HG03354 (cell line): ENCODE measurements around the gene ZNF550.

Experiments
- ATAC-seq: cut with Tn5 transposase; IDR thresholded peaks from one replicate; pipeline ENCODE4 v1.9.1; 2021; ENCODE audit warnings: mild to moderate bottlenecking; ENCODE audit not compliant: unreplicated experiment, poor library complexity, severe bottlenecking

ZNF550 gene

DNA sequence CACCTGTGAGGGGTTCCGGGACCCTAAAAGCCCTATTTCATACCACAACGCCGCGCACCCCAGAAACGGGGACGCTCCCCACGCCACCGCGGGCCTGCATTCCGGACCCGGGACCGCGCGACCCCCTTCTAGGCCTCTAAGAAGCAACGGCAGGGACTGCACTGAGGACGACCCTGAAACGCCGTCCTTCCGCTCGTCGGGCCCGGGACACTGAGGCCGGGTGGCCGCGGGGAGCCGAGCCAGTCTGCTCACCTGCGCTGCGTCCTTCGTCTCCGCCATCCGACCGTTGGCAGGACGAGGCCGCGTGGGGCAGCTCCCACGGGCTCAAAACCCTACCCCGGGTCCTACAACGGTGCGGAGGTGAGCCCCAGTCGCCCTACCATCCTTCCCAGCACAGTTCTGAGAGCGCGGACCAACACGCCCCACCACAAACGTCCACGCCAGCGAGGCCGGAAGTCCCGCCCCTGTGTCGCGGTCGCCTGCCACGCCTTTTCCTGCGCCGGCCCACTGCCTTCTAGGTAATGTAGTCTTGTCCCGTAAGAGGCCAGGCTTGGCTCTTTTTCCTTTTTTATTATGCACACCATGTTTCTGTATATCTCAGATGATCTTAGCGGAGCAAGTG is at the start of gene ZNF550:
Gene ZNF550, minus strand, starts transcription at position 460 of the 622 bp plus-strand sequence. Its CDS starts 181 bp downstream, at position 279.
- peak; percentile 95 for ATAC-seq

DNA sequence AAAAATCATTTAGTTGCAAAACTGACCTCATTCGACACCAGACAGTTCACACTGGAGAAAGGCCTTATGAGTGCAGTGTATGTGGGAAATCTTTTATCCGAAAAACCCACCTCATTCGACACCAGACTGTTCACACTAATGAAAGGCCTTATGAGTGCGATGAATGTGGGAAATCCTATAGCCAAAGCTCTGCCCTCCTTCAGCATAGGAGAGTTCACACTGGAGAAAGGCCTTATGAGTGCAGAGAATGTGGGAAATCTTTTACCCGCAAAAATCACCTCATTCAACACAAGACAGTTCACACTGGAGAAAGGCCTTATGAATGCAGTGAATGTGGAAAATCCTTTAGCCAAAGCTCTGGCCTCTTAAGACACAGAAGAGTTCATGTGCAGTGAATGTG is 47.3 kb upstream of the ZNF550 start:
- no peak for ATAC-seq

DNA sequence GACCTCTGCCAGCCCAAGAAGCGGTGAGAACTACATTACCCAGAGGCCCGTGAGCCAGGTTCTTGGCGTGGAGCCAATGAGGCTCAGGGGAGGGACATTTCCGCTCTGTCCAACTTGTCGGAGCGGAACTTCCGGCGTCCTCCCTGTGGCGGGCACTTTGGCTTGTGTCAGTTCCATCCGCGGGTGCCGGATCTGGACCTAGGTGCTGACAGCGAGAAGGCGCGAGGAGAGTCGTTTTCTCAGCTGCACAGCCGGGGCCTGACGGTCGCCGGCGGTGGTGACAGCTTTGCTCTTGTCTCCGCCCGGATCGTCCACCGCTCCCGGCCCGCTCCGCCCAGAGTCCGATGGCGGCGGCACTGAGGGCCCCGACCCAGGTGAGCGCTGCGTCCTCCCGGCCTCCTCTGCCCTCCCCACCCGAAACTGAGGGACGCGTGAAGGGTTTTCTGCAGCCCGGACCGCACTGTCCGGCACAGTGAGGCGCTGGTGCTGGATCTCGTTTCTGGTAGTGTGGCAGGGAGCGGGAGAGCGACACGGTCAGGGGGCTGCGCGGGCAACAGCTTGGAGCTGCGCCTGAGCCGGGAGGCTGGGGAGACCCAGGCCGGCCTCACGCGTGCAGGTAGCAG is 40.2 kb upstream of the ZNF550 start, which contains the start of gene ZNF530:
Gene ZNF530, plus strand, starts transcription at position 125 of the 623 bp plus-strand sequence. CDS start 4,461 bp downstream, outside the sequence.
- peak; percentile 94 for ATAC-seq

DNA sequence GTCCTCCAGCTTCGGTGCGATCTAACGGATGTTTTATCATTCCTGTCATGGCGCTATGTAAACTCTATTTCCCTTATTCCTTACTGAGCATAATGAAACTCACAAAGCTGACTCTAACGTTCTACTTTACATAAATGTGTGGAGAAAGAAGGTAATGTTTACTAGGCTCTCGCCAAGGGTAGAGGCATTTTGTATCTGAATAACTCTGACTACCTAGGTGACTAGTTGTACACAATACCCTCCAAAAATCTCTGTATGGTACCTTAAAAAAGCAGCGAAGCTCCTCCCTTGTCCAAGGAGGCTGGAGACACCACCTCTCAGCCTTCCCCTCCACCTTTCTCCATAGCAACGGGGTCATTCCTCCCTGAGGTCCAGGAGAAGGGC is 39.7 kb upstream of the ZNF550 start:
- peak; percentile 20 for ATAC-seq

DNA sequence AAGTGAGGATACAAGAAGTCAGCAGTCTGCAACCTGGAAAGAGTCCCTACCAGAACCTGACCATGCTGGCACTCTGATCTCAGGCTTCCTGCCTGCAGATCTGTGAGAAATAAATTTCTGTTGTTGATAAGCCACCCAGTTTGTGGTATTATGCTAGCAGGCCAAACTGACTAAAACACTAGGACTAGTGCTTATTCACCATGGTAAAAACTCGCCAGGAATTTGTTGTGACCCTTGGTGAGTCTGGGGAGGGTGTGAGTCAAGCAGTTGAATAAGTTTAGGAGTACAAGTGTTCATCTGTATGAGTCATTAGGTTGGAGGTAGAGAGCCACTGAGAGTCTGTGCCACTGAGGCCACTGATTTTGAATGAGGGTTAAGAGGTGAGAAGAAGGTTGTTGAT is 27.9 kb upstream of the ZNF550 start:
- no peak for ATAC-seq

DNA sequence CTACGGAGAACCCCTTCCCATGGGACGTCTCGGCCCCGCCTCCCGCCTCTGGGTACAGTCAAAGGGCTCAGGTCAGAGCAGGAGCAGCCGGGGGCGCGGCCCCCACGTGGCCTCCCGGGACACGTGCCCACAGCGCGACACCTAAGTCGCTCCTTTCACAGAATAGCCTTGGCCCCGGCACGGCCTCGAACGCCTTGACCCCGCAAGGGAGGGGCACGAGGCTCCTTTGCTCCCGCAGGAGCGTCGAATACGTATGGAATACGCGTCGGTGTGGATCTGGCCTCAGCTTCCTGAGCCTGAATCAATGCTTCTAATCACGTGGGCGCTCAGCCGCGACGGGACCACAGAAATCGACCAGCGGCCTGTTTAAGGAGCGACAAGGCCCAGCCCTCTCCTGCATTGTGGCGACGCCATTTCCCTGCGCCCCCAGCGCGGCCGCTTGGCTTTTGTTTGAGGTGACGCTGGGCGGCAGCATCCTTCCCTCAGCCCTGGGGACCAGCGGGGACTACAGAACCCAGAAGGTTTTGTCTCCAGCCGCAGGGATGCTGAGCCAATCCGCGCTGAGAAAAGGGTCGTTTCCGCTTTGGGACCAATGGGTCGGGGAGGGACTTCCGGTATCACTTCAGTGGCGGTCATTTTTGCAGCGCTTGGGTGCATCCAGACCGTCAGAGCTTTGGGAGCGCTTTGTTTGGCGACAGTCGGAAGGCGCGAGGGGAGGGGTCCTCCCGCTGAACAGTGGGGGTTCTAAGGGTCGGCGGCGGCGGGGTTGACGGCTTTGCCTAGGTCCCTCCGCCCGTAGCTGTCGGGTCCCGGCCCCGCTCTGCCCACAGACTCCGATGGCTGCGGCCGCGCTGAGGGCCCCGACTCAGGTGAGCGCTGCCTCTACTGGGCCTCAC is 24.1 kb upstream of the ZNF550 start, which contains the start of gene ZIK1:
Gene ZIK1, plus strand, starts transcription at position 625 of the 896 bp plus-strand sequence. Its CDS starts 212 bp downstream, at position 837.
- peak; percentile 93 for ATAC-seq

DNA sequence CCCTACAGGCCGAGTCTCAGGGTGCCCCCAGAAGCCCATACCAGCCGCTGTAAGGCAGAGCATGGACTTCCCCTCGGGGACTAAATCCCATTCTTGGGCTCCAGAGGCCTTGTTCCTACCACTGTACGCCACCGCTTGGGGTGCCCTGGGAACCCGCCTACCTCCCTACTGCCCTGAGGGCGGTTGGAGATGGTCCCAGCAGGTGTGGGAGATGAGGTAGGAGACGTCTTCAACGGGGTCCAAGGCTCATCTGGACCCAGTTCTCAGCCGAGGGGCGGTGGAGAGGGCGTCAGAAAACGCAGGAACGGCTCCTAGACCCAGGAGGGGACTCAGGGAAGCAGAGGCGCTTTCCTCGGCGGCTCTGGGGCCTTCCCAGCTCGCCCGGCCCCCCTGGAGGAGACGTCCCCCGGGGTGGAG is 23.4 kb upstream of the ZNF550 start:
- no peak for ATAC-seq

DNA sequence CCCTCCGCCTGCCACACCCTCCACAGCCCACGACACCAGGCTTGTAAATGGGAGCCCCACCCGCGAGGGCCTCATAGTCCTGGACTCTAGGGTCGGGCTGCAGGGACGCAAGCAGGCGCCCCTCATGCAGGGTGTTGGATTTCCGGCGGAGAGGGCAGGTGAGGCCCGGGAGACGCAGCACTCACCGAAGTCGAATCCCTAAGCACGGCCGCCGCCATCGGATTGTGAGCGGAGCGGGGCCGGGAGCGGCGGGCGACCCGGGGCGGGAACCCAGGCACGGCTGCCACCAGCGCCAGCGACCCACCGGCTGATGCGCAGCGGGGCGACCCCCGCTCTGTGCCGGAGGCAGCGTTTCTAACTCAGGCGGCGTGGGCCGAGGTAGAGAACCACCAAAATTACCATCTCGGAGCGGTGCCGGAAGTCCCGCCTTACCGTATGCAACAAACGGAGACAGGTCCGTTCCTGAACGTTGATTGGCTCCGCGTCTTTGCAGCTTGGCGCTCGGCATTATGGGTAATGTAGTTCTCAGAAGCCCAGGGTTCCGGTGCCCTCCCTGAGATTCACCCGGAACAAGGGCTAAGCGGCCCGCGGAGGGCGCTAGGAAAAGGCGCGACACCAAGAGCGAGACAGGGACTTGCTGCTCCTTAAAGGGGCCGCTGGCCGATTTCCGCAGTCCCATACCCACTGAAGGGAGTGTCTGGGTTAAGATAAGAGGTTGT is 19.0 kb upstream of the ZNF550 start, which contains the start of gene ZNF416:
Gene ZNF416, minus strand, starts transcription at position 425 of the 719 bp plus-strand sequence. Its CDS starts 207 bp downstream, at position 218.
- peak; percentile 96 for ATAC-seq

DNA sequence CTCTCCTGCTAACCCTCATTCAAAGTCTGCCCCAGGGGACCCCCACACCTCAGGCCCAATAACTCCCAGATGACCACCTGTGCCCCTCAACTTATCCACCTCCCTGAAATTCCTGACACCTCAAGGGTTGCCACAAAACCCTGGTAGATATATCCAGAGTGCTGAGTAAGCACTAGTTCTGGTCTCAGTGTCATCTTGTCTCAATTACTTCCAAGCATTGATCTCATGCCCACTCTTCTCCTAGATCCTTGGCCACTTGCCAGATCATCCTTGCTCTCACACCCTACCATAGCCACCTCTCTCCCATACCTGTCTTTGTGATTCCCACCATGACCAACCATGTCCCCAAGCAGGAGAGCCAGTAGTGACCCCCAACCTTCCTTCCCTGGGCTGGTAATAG is 17.0 kb upstream of the ZNF550 start:
- no peak for ATAC-seq

DNA sequence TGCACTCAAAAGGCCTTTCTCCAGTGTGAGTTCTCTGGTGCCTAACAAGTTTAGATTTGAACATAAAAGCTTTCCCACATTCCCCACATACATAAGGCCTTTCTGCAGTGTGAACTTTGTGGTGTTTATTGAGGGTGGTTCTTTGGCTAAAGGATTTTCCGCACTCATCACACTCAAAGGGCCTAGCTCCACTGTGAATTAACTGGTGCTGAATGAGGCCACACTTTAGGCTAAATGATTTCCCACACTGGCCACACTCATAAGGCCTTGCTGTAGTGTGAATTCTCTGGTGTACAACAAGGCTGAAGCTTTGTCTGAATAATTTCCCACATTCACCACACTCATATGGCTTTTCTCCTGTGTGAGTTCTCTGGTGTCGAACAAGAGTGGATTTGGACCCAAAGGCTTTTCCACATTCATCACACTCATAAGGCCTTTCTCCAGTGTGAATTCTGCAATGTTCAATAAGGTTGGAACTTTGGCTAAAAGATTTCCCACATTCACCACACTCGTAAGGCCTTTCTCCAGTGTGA is 12.8 kb upstream of the ZNF550 start:
- ATAC-seq, result no peak

DNA sequence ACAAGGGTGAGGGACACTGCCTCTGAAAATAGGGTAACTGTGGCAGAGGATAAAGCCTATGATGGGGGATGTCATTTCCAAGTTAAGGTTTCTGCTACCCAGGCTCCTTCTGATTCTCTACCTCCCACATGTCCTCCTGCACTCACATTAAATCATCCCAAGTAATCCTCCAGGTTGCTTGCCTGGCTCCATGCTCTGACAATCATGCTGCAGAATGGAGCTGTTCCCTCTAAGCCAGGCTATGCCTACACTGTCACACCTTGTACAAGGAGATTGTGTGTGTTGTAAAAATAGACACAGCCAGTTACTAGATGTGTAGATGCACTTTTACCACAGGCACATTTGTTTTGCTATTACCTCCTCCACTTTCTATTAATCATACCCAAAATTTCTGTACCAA is 11.0 kb upstream of the ZNF550 start:
- ATAC-seq, result no peak

DNA sequence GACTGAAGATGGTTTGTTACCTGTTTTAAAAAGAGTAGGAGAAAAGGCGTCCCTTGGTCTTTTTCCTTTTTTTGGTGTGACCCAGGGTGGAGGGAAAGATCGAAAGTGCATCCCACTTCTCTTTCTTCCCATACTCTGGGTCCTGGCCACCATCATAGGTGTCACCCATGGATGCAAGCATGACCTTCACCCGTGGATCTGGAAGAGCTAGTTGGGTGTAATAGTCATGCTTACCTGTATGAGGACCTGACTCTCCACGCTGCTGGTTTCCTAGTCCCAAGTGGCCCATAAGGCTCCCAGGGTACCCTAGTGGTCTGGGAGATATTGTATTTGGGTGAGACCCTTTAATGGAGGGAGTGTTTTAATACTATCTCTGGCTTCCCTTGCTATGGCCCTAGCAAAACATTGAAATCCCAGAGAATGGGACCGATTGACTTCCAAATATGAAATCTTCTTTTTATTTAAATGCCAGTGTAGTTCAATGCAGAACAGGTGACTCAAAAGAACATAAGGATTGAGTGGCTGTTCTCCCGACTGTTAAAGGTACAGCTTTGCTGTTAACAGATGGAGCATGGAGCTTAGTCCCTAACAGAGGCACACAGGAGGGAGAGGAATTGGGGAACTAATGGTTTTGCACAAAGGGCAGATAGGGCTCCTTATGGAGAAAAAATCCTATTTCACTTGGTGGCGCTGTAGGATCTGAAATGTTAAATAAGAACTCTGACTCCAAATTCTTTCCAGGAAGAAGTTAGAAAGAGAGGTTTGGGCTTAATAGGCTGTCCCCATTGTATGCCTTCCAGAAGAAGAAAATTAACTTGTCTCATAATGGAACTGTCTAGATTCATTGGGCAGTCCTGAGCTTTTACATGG is 7.0 kb upstream of the ZNF550 start:
- no peak for ATAC-seq

DNA sequence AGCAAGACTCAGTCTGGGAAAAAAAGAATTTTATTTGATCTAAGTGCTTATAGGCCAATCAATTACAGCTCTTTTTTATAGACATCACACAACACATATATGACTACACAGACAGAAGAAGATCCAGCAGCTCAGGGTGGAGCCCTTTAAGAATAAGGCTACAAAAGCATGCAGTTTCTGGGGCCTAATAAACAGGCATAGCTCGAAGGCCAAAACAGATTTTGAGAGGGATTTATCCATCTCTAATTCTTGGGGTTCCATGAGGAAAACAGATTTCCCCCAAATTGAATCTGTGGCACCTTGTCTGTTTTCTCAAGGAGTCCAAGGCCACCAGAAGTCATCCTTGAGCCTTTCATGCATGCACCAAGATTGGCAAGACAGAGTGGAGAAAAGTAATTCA is 3.9 kb upstream of the ZNF550 start:
- no peak for ATAC-seq

DNA sequence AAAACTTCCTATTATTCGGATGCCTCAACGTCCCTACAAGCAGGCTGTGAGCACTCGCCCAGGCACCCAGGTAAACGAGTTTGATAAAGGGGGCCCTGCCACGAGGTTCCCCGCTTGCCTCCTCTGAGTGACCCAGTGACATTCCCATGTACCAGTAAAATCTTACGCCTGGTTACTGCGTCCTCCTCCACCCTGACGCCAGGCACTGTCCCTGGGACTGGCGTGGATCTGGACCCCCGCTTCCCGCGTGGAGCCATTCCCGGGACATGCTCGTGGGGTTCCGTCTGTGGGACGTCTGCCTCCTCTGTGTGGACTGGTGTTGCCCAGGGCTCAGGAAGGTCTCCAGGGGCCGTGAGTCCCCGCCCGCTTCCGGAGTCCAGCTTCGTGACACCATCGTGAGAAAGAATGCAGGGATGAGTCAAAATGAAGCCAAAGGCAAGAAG is 407 bp upstream of the ZNF550 start:
- ATAC-seq, result peak; percentile 21

DNA sequence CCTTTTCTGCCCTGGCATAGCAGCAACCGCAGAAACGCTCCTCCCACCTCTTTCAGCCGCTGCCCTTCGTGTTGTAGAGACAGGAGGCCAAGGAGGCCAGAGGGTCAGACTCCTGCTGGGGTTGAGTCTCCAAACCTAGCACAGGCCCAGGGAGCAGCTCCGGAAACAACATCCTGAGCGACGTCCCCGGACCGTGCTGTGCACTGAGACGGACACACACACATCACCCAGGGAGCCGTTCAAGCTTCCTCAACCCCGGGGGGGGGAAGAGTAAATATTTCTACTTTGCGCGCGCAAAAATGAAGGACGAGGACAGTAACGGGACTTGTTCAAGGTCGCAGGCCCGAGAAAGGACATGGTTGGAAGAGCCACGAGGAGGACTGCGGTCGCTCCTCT is 657 bp downstream of the ZNF550 start:
- peak; percentile 34 for ATAC-seq

DNA sequence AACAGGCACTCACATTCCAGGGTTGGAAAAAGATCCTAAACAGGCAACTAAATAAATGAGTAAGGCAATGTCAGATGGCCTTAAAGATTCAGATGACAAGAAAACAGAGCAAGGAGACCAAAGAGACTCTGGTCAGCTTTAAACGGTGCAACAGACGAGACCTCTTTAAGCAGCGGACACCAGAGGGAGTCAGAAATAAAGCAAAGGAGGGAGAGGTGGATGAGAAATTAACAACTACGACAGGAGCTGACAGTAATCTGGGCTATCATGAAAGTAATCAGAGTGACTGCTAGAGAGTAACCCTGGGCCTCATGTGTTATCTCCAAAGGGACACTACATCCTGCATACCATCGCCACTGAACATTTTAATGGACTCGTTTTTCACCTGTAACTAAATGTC is 1.1 kb downstream of the ZNF550 start:
- no peak for ATAC-seq

DNA sequence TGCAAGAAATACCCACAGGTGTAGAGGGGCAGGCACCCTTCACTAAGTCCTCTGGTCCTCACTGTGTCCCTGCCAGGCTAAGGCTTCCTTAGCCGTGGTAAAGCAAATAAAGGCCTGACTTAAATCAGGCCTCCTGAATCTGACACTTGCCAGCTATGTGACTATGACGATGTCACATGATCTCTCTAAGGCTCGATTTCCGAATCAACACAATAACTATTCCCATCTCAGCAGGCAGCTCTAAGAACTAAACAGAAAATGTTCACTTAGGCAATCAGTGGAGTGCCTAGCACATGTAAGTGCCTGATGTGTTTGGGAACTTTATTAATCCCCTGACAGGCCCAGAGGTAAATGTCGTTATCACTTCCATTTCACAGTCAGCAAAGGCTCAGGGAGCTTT is 2.0 kb downstream of the ZNF550 start:
- no peak for ATAC-seq

DNA sequence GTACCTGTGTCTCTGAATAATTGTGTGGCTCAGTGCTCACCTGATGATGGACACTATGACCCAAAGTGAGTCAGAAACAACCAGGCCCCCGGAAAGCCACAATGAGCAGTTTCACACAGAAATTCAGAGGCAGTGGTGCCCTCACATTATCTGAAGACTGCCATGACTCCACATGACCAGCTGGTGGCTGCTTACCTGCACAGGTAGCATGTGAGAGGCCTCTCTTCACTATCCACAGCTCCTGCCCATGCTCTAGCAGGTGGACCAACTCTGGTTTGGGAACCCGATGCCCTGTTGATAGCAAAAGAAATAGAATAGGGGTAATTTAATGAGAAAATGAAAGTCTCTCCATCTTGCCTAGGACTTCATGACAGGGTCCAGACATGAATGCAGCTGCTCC is 7.2 kb downstream of the ZNF550 start:
- no peak for ATAC-seq

DNA sequence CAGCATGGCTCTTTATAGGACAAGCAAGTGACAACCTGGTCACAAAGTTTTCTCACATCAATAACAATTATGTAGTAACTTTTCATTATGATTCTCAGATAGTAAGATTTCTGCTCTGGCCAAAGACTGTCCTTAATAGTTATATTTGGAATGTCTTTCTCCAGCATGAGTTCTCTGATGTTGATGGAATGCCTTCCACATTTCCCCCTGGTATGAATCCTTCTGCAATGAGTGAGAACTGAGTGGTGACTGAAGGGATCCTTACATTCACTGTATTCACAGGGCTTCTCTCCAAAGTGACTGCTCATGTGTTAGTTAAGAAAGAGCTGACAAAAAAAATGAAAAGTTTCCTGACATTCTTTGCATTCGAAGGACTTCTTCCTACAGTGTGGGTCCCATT is 13.2 kb downstream of the ZNF550 start:
- ATAC-seq, result no peak
